Upper lobe of right lung (tissue), 1 donor: Measurements from ENCODE around the gene EHD4. TPM values are rescaled to one million over a fixed set of nuclear protein-coding genes. Genes with fewer than 3 reads are reported as not detected.

Experiments used
- ATAC-seq: fragments of 200-7000 bp; cut with Tn5 transposase; one replicate; pipeline ENCODE4 v1.9.1; 2020; ENCODE audit warnings: mild to moderate bottlenecking, moderate library complexity
- DNase-seq: peaks from one replicate; pipeline ENCODE4 v3.0.0-alpha.2; 2020
- H3K27ac ChIP-seq: fragments of 200-600 bp; one replicate; pipeline ENCODE4 v1.8.0; 2022
- H3K27me3 ChIP-seq: fragments of 200-600 bp; one replicate; pipeline ENCODE4 v1.8.0; 2022; ENCODE audit warnings: mild to moderate bottlenecking
- H3K36me3 ChIP-seq: fragments of 200-600 bp; one replicate; pipeline ENCODE4 v1.8.0; 2022
- H3K4me1 ChIP-seq: fragments of 200-600 bp; one replicate; pipeline ENCODE4 v1.8.0; 2022
- H3K4me3 ChIP-seq: fragments of 200-600 bp; one replicate; pipeline ENCODE4 v1.8.0; 2022; ENCODE audit warnings: mild to moderate bottlenecking
- H3K9me3 ChIP-seq: fragments of 200-600 bp; one replicate; pipeline ENCODE4 v1.8.0; 2022
- CTCF ChIP-seq: fragments of 200-600 bp; IDR thresholded peaks from one replicate; pipeline ENCODE4 v1.8.0; 2022; ENCODE audit warnings: antibody characterized with exemption
- intact Hi-C: fragments of 100-400 bp; cut with DNase I; formaldehyde crosslinking; loops from one replicate; pipeline ENCODE4 v1.11.0; 2022
- total RNA-seq: library from RNA; stranded (reverse); fragmentation: NEBNext Ultra II Directional; extraction: Animal tissue kit (Norgen Biotek cat#: 25700); gene quantifications from one replicate; pipeline ENCODE4 v1.2.1, GENCODE V29; 2021
- donor health status: DM: no; HTN: yes; CAD: no; lungs with severe emphysema.

Gene EHD4
- total RNA-seq, 1 donor from 2014 or later = 39.5 TPM

DNA sequence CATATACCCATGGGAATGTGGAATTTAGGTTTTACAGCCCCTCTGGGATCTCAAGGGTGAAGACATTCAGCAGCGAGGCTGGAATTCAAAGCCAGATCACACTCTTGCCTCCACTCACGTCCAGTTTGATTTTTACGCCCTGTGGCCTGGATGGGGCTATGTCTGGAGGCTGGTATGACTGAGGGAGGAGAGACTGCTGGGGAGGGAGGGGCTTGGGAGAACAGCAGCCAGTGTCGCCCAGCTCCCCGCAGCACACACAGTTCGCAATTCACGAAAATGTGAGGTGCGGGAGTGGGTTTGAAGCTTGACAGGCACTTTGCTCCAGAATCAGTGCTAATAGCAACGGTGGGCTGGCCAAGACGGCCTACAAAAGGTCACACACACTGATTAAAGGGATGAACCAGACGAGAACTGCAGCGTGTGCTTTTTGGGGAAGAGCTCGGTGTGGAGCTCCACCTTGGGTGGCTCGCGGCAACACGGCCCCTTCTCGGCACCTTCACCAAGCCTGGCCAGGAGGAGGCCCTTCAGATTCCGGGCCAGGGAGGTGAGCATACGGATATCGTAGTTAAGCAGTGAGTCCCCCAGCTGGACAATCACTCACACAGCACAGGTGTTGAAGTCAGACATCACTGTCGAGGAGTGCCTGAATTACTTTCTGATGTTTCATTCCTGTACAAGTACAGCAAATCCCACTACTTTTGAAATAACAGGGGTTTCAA, 16.4 kb downstream of the EHD4 start:
- Histone ChIP-seq H3K9me3 (no peaks in the 10 kb centered on the region), H3K27ac (no peak overlapping the region), H3K4me3 (no peak overlapping the region), H3K36me3 (peaks cover 24% of the 10 kb centered on the region), H3K4me1 (peaks cover 20% of the 10 kb centered on the region), H3K27me3 (no peaks in the 10 kb centered on the region)
- ATAC-seq (peak; percentile 56), DNase-seq (no peak)
- TF ChIP-seq CTCF = no peak
- intact Hi-C loops = no loop called here

DNA sequence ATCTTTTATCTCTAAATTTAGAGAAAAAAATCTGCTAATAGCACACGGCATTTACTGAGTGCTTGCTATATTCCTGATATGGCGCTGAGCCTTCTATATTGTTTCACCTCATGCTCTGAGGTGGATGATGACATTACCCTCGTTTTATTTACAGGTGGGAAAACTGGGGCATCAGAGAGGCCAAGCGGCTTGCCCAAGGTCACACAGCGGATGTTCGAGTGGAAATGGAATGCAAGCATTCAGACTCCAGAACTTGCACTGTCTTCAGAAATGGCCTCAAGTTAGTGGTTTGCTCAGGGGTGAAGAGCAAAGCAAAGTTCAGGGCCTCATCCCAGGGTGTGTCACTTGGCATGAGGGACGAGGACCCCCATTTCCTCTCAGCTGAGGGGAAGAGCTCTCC, 17.3 kb downstream of the EHD4 start:
- Histone ChIP-seq H3K4me1 (peaks cover 28% of the 10 kb centered on the region), H3K4me3 (no peak overlapping the region), H3K9me3 (no peaks in the 10 kb centered on the region), H3K27me3 (no peaks in the 10 kb centered on the region), H3K36me3 (peaks cover 24% of the 10 kb centered on the region), H3K27ac (no peak overlapping the region)
- intact Hi-C loops = no loop called here
- no peak for DNase-seq
- TF ChIP-seq CTCF = no peak
- no peak for ATAC-seq

DNA sequence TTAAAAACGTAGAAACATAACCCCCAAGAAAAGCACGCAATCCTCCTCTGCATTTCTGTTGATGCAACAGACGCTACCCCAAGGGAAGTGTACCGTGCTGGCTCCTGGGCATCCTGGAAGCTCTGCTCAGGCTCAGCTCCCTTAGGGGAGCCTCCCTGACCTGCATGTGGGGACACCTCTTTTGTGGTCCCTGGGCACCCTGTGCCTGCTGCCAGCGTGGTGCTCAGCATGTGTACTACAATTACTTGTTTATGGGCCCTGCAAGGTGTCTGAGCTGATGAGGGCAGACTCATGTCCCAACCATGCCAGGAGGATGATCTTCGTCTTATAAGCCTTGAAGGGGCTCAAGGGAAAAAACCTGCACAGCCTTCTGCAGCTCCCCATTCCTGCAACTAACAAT, 18.3 kb downstream of the EHD4 start:
- DNase-seq = no peak
- Histone ChIP-seq H3K27me3 (no peaks in the 10 kb centered on the region), H3K36me3 (peaks cover 27% of the 10 kb centered on the region), H3K4me3 (no peak overlapping the region), H3K4me1 (peaks cover 38% of the 10 kb centered on the region), H3K9me3 (no peaks in the 10 kb centered on the region), H3K27ac (no peak overlapping the region)
- intact Hi-C loops = no loop called here
- no peak for ATAC-seq
- TF ChIP-seq CTCF = no peak

GRCh38 chr15:41952013-41952563, 20.3 kb downstream of the EHD4 start:
- Histone ChIP-seq H3K36me3 (peaks cover 28% of the 10 kb centered on the region), H3K27me3 (no peaks in the 10 kb centered on the region), H3K27ac (no peak overlapping the region), H3K4me1 (peaks cover 37% of the 10 kb centered on the region), H3K9me3 (no peaks in the 10 kb centered on the region), H3K4me3 (no peak overlapping the region)
- intact Hi-C loops = no loop called here
- TF ChIP-seq CTCF = no peak
- ATAC-seq (no peak), DNase-seq (no peak)

GRCh38 chr15:41951571-41951970, 20.8 kb downstream of the EHD4 start:
- Histone ChIP-seq H3K27ac (no peak overlapping the region), H3K4me3 (no peak overlapping the region), H3K4me1 (peaks cover 34% of the 10 kb centered on the region), H3K27me3 (no peaks in the 10 kb centered on the region), H3K9me3 (no peaks in the 10 kb centered on the region), H3K36me3 (peaks cover 28% of the 10 kb centered on the region)
- intact Hi-C loops = no loop called here
- DNase-seq (no peak), ATAC-seq (no peak)
- TF ChIP-seq CTCF = no peak
